HG03045 (cell line): Measurements from ENCODE around the gene DROSHA.

Experiments used
- ATAC-seq: cut with Tn5 transposase; IDR thresholded peaks from one replicate; pipeline ENCODE4 v1.9.1; 2021; ENCODE audit warnings: mild to moderate bottlenecking, moderate library complexity; ENCODE audit not compliant: unreplicated experiment

The DROSHA gene

DNA sequence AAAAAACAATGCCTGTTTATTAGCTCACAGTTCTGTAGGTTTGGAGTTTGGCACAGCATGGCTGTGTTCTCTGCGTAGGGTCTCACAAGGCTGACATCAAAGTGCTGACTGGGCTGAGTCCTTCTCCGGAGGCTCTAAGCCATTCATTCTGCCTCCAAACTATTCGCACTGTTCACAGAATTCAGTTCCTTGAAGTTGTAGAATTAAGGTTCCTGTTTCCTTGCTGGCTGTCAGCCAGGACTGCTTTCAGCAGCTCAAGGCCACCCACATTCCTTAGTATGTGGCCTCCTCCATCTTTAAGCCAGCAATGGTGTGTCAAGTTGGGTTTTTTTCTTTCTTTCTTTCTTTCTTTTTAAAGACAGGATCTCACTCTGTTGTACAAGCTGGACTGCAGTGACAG lies 176.6 kb downstream of the DROSHA start:
- ATAC-seq = no peak
